ENCODE results near the gene ZBTB20. TPM values are rescaled to one million over a fixed set of nuclear protein-coding genes. Genes with fewer than 3 reads are reported as not detected.
A peak's percentile ranks its signal among the peaks of the same experiment; 100 is the strongest.

The ZBTB20 gene
- total RNA-seq, 3 donors from 2014 or later (not counting 1 experiment from before 2014, with no cell fraction given): 52.7 to 58.3 (median 55.9) TPM

DNA sequence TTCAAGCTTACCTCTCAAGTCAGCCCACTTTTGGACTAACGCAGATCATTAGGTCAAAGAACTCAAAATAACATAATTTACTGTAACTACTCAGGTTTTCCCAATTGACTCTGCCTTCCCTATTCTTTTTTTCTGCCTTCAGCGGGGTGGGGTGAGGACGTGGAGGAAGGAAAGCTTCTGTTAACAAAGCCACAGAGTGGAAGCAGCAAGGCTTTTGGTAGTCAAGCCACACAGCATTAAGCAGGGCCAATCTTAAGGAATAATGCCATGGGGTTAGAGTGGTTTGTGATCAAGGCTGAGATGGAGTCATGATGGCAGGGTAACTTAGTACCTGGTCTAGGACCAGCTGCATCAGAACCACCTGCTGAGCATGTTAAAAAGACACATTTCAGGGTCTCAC, 575.7 kb downstream of the ZBTB20 start:
- Mint-ChIP-seq H3K27me3 (ENCODE audit: low read depth in 2 of 2) (no peaks in the 10 kb centered on the region), H3K4me3 (no peak overlapping the region), H3K4me1 (peaks cover 10 to 15% of the 10 kb centered on the region in 2 donors), H3K9me3 (no peaks in the 10 kb centered on the region), H3K27ac (no peak overlapping the region), H3K36me3 (no peaks in the 10 kb centered on the region)
- WGBS (ENCODE audit: insufficient coverage): 92% methylated on average over 3 of the region's 3 CpGs
- H3K9me3 ChIP-seq (ENCODE audit: control insufficient read depth, insufficient read depth, low read length): no peaks in the 10 kb centered on the region
- H3K4me1 ChIP-seq (ENCODE audit: control insufficient read depth, insufficient read depth, low read length): no peaks in the 10 kb centered on the region
- no peaks in the 10 kb centered on the region for H3K27me3 ChIP-seq (ENCODE audit: control insufficient read depth, insufficient read depth, low read length)
- no peak overlapping the region for H3K27ac ChIP-seq (ENCODE audit: low read length)
- intact Hi-C loops (cut with micrococcal nuclease): no loop called here
- ATAC-seq (no peak), DNase-seq (no peak)
- no peaks in the 10 kb centered on the region for H3K36me3 ChIP-seq (ENCODE audit: control insufficient read depth, insufficient read depth, low read length)
- TF ChIP-seq, protein P1, sequence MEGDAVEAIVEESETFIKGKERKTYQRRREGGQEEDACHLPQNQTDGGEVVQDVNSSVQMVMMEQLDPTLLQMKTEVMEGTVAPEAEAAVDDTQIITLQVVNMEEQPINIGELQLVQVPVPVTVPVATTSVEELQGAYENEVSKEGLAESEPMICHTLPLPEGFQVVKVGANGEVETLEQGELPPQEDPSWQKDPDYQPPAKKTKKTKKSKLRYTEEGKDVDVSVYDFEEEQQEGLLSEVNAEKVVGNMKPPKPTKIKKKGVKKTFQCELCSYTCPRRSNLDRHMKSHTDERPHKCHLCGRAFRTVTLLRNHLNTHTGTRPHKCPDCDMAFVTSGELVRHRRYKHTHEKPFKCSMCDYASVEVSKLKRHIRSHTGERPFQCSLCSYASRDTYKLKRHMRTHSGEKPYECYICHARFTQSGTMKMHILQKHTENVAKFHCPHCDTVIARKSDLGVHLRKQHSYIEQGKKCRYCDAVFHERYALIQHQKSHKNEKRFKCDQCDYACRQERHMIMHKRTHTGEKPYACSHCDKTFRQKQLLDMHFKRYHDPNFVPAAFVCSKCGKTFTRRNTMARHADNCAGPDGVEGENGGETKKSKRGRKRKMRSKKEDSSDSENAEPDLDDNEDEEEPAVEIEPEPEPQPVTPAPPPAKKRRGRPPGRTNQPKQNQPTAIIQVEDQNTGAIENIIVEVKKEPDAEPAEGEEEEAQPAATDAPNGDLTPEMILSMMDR (IDR thresholded peaks at IDR 0.05): no peak
- H3K4me3 ChIP-seq (ENCODE audit: low read length): no peak overlapping the region

DNA sequence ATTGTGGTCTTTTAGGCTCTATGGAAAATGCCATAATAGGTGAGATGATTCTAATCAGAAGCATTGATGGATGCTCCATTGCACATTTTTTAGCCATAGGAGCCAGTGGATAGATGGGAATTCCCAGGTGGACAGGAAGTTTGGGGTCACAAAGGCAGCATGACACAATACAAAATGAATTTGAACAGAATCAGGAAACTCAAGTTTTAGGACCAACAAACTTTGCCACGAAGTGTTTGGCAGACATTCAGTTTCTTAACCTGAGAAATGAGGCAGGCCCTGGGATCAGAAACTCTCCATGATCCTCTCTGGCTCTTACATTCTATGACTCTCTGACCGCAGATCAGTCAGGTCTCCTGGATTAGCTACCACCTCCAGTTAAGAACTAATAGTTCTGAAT, 577.9 kb downstream of the ZBTB20 start:
- Histone ChIP-seq H3K36me3 (ENCODE audit: control insufficient read depth, insufficient read depth, low read length) (no peaks in the 10 kb centered on the region), H3K9me3 (ENCODE audit: control insufficient read depth, insufficient read depth, low read length) (no peaks in the 10 kb centered on the region), H3K27me3 (ENCODE audit: control insufficient read depth, insufficient read depth, low read length) (no peaks in the 10 kb centered on the region), H3K4me3 (ENCODE audit: low read length) (no peak overlapping the region), H3K4me1 (ENCODE audit: control insufficient read depth, insufficient read depth, low read length) (no peaks in the 10 kb centered on the region), H3K27ac (ENCODE audit: low read length) (no peak overlapping the region)
- H3K27ac Mint-ChIP-seq: no peak overlapping the region
- H3K36me3 Mint-ChIP-seq: no peaks in the 10 kb centered on the region
- H3K4me1 Mint-ChIP-seq: peaks cover 16 to 20% of the 10 kb centered on the region in 2 donors
- H3K4me3 Mint-ChIP-seq: no peak overlapping the region
- WGBS (ENCODE audit: insufficient coverage): 70% methylated on average over 2 of the region's 2 CpGs
- ATAC-seq (no peak), DNase-seq (no peak)
- intact Hi-C loops (cut with micrococcal nuclease): no loop called here
- H3K9me3 Mint-ChIP-seq: no peaks in the 10 kb centered on the region
- TF ChIP-seq, protein P1 (IDR thresholded peaks at IDR 0.05): no peak
- no peaks in the 10 kb centered on the region for H3K27me3 Mint-ChIP-seq (ENCODE audit: low read depth in 2 of 2)

DNA sequence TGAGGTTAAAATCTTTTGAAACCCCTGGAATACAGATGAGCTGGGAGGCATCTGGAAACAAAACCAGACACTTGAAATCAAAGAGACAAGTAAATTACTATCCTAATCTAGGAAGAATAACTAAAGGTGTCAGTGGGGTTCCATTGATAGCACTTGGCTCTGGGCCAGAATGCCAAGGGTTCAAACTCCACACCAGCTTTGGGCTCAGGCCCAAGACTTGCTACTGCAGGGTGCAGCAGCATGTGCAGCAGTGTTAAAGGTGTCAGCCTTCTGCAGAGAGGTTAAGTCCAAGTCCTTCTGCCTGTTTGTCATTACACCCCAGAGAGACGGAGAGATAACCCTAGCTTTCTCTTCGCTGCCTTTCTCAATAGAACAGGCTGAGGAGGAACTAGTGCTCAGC, 579.3 kb downstream of the ZBTB20 start:
- no peak overlapping the region for H3K4me3 ChIP-seq (ENCODE audit: low read length)
- intact Hi-C loops (cut with micrococcal nuclease): no loop called here
- H3K4me1 ChIP-seq (ENCODE audit: control insufficient read depth, insufficient read depth, low read length): no peaks in the 10 kb centered on the region
- TF ChIP-seq, protein P1 (IDR thresholded peaks at IDR 0.05): no peak
- no peak overlapping the region for H3K4me3 Mint-ChIP-seq
- H3K27me3 ChIP-seq (ENCODE audit: control insufficient read depth, insufficient read depth, low read length): no peaks in the 10 kb centered on the region
- H3K27me3 Mint-ChIP-seq (ENCODE audit: low read depth in 2 of 2): no peaks in the 10 kb centered on the region
- no peak overlapping the region for H3K27ac Mint-ChIP-seq
- WGBS (ENCODE audit: insufficient coverage): 89% methylated on average over 2 of the region's 2 CpGs
- no peak for ATAC-seq
- peaks cover 16 to 20% of the 10 kb centered on the region in 2 donors for H3K4me1 Mint-ChIP-seq
- no peak overlapping the region for H3K27ac ChIP-seq (ENCODE audit: low read length)
- H3K36me3 ChIP-seq (ENCODE audit: control insufficient read depth, insufficient read depth, low read length): no peaks in the 10 kb centered on the region
- H3K36me3 Mint-ChIP-seq: no peaks in the 10 kb centered on the region
- no peak for DNase-seq
- H3K9me3 ChIP-seq (ENCODE audit: control insufficient read depth, insufficient read depth, low read length): no peaks in the 10 kb centered on the region
- H3K9me3 Mint-ChIP-seq: no peaks in the 10 kb centered on the region

DNA sequence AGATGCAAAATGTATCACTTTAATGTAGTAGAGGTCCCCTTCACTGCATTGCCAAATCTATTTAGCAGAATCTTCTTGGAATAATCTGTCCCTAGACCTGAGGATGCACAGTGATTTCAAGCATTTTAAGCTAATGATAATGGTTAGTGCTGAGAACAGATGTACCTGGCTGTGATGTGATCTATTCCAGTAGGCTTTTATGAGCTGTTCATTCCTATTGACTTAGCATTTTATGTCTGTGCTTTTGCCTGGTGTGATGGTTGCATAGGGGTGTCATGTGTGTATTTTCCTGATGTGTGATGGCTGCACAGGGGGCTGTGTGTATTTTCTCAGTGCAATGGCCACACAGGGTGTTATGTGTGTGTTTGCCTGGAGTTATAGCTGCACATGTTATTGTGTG, 580.3 kb downstream of the ZBTB20 start:
- no peak overlapping the region for H3K4me3 ChIP-seq (ENCODE audit: low read length)
- Mint-ChIP-seq H3K36me3 (no peaks in the 10 kb centered on the region), H3K4me3 (no peak overlapping the region), H3K27me3 (ENCODE audit: low read depth in 2 of 2) (no peaks in the 10 kb centered on the region), H3K9me3 (no peaks in the 10 kb centered on the region), H3K4me1 (peaks cover 16 to 20% of the 10 kb centered on the region in 2 donors), H3K27ac (no peak overlapping the region)
- TF ChIP-seq, protein P1 (IDR thresholded peaks at IDR 0.05): no peak
- H3K9me3 ChIP-seq (ENCODE audit: control insufficient read depth, insufficient read depth, low read length): no peaks in the 10 kb centered on the region
- H3K27ac ChIP-seq (ENCODE audit: low read length): no peak overlapping the region
- DNase-seq (no peak), ATAC-seq (peak in 1 of 3 donors; percentile 7)
- H3K4me1 ChIP-seq (ENCODE audit: control insufficient read depth, insufficient read depth, low read length): no peaks in the 10 kb centered on the region
- intact Hi-C loops (cut with micrococcal nuclease): no loop called here
- H3K27me3 ChIP-seq (ENCODE audit: control insufficient read depth, insufficient read depth, low read length): no peaks in the 10 kb centered on the region
- no peaks in the 10 kb centered on the region for H3K36me3 ChIP-seq (ENCODE audit: control insufficient read depth, insufficient read depth, low read length)
